HepG2 (cell line): ENCODE results near the gene ZNF134. TPM values are rescaled to one million over a fixed set of nuclear protein-coding genes. Genes with fewer than 3 reads are reported as not detected.
A peak's percentile ranks its signal among the peaks of the same experiment; 100 is the strongest.

Experiments used
- ARHGAP35 ChIP-seq: sonication (generic); formaldehyde crosslinking; IDR thresholded peaks from 2 replicates; pipeline ENCODE4 v1.9.0; 2022; ENCODE audit warnings: mild to moderate bottlenecking, inconsistent platforms, moderate library complexity, missing genetic modification reagents, borderline replicate concordance
- ARID3A ChIP-seq: IDR thresholded peaks from 2 replicates; pipeline ENCODE4 v1.6.1; 2012; ENCODE audit warnings: low read depth, low read length, improper control_type of control experiment
- ASH2L ChIP-seq: fragments of 300-600, 200-600 bp; sonication (generic); IDR thresholded peaks from 2 replicates; pipeline ENCODE4 v1.7.0; 2017; ENCODE audit warnings: low read depth, mild to moderate bottlenecking, moderate library complexity, mixed read lengths, low read length; ENCODE audit not compliant: insufficient read length
- BRCA1 ChIP-seq: sonication (generic); formaldehyde crosslinking; IDR thresholded peaks from 2 replicates; pipeline ENCODE4 v1.4.0; 2020; ENCODE audit warnings: missing genetic modification reagents
- DMTF1 ChIP-seq: sonication (generic); formaldehyde crosslinking; IDR thresholded peaks from 2 replicates; pipeline ENCODE4 v1.4.0; 2020; ENCODE audit warnings: mild to moderate bottlenecking, missing genetic modification reagents
- ELK4 ChIP-seq: sonication (generic); formaldehyde crosslinking; IDR thresholded peaks from 2 replicates; pipeline ENCODE4 v1.9.0; 2021; ENCODE audit warnings: missing genetic modification reagents, borderline replicate concordance
- MYNN ChIP-seq: sonication (generic); formaldehyde crosslinking; IDR thresholded peaks from 2 replicates; pipeline ENCODE4 v1.4.0; 2020; ENCODE audit warnings: mild to moderate bottlenecking, low read depth, missing genetic modification reagents
- PAXIP1 ChIP-seq: sonication (generic); formaldehyde crosslinking; conservative IDR thresholded peaks from 2 replicates; pipeline ENCODE4 v1.4.0; 2020; ENCODE audit warnings: mild to moderate bottlenecking, missing genetic modification reagents, moderate library complexity
- POGK ChIP-seq: sonication (generic); formaldehyde crosslinking; conservative IDR thresholded peaks from 2 replicates; pipeline ENCODE4 v1.8.0; 2022; ENCODE audit warnings: mild to moderate bottlenecking, moderate library complexity, missing genetic modification reagents
- SAP130 ChIP-seq: IDR thresholded peaks from 2 replicates; pipeline ENCODE4 v1.6.1; 2016; ENCODE audit warnings: low read depth
- SOX5 ChIP-seq: IDR thresholded peaks from 2 replicates; pipeline ENCODE4 v1.6.1; 2016; ENCODE audit warnings: borderline replicate concordance
- STAG1 ChIP-seq: sonication (generic); formaldehyde crosslinking; IDR thresholded peaks from 2 replicates; pipeline ENCODE4 v1.4.0; 2020; ENCODE audit warnings: missing genetic modification reagents
- ZNF101 ChIP-seq: sonication (generic); formaldehyde crosslinking; IDR thresholded peaks from 2 replicates; pipeline ENCODE4 v1.4.0; 2020; ENCODE audit warnings: mild to moderate bottlenecking, low read depth, missing genetic modification reagents, borderline replicate concordance
- ZNF143 ChIP-seq: sonication (generic); formaldehyde crosslinking; IDR thresholded peaks from 2 replicates; pipeline ENCODE4 v1.4.0; 2020; ENCODE audit warnings: missing genetic modification reagents
- ZNF557 ChIP-seq: sonication (generic); formaldehyde crosslinking; IDR thresholded peaks from 2 replicates; pipeline ENCODE4 v1.4.0; 2020; ENCODE audit warnings: missing genetic modification reagents
- ZNF598 ChIP-seq: sonication (generic); formaldehyde crosslinking; IDR thresholded peaks from 2 replicates; pipeline ENCODE4 v1.5.1; 2020; ENCODE audit warnings: mild to moderate bottlenecking, missing genetic modification reagents, borderline replicate concordance
- ZNF747 ChIP-seq: sonication (generic); formaldehyde crosslinking; IDR thresholded peaks from 2 replicates; pipeline ENCODE4 v1.8.1; 2023; ENCODE audit warnings: missing genetic modification reagents, mild to moderate bottlenecking, borderline replicate concordance
- polyA plus RNA-seq, 8 experiments: library from polyadenylated mRNA; depleted of rRNA in 3 of 8; stranded (reverse) in 7 of 8; unstranded in 1 of 8; fragments of >200 nt; fragmentation: Illumina TruSeq in 4 of 8; extraction: Trizol in 4 of 8; gene quantifications; 2 replicates each; pipeline versions ENCODE4 v1.2.1 to v1.2.3, GENCODE V29; 2011 to 2016; ENCODE audit warnings: low read depth in 4 of 8, missing spikeins in 1 of 8, mixed read lengths in 1 of 8; ENCODE audit not compliant: insufficient read depth in 1 of 8
- total RNA-seq, 5 experiments: library from RNA; depleted of rRNA; stranded (reverse); fragments of >200 nt; fragmentation: Illumina TruSeq; extraction: Trizol; gene quantifications; 2 replicates each; pipeline ENCODE4 v1.2.3, GENCODE V29; 2016; ENCODE audit warnings: low read depth in 1 of 5

ZNF134 gene
- total and polyA plus RNA-seq, 2 of the 13 experiments (the other 11 are each of a cell fraction or from before 2014, with no cell fraction given) = 6.8 to 17.1 TPM

DNA sequence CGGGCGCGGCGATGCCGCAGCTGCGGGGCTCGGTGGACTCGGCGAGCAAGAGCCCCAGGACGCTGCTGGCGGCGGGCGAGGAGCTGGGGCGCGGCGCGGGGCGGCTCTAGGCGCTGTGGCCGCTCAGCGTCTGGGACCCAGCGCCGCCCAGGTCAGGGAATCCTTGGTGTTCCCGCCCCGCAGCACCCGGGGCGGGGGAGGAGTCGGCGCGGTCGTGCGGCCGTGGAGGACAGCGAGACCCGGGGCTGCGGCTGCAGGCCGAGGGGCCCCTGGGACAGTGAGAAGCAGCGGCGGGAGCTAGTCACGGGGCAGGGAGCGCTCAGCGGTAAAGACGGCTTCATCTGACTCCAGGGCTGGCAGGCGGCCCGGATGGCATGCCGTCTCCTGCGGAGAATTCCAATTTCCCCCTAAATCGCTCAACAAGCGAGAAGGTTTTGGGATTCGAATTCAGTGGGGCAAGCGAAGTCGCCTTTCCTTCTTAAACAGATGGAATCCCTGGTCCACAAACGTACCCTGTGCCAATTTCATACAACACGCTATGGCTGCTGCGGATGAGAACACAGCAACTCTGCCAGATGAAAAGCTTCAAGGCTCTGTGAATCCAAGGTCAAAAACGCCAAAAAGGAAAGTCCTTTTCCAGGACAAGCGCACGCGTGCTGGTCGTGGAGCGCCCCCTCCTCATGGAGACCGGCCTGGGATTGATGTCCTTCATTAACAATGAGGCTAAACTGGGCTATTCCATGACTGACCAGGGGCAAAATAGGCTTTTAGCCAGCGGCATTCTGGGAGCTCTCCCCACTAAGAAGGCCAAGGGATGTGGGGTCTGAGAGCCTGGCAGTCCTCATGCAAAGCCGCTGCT is 50.5 kb downstream of the ZNF134 start (continued):
- TF ChIP-seq PAXIP1 (CRISPR knock-in tag) (0 out of 2 replicates have a peak, but pooled peaks have one; percentile 23), BRCA1 (0 out of 2 replicates have a peak, but pooled peaks have one; percentile 26), ZNF143 (CRISPR knock-in tag) (peak; percentile 43), DMTF1 (CRISPR knock-in tag) (0 out of 2 replicates have a peak, but pooled peaks have one; percentile 39), MYNN (CRISPR knock-in tag) (no peak), ARHGAP35 (peak; percentile 26; the same call in 1 of the 2 replicates), ZNF101 (CRISPR knock-in tag) (no peak), ZNF747 (CRISPR knock-in tag) (no peak), ZNF557 (0 out of 2 replicates have a peak, but pooled peaks have one; percentile 43), SOX5 (CRISPR knock-in tag) (no peak), ARID3A (no peak), SAP130 (CRISPR knock-in tag) (peak; percentile 57), ZNF598 (CRISPR knock-in tag) (0 out of 2 replicates have a peak, but pooled peaks have one; percentile 22), POGK (0 out of 2 replicates have a peak, but pooled peaks have one; percentile 22), ASH2L (no peak), STAG1 (peak; percentile 13; the same call in 1 of the 2 replicates), ELK4 (CRISPR knock-in tag) (no peak)
